ENCODE measurements around the gene ADCY5.

- no peak for TF ChIP-seq CTCF (IDR thresholded peaks at IDR 0.05)
- TF ChIP-seq POLR2A (IDR thresholded peaks at IDR 0.05) = no peak
- no peak for TF ChIP-seq POLR2AphosphoS5 (IDR thresholded peaks at IDR 0.05)
Measured at GRCh38 chr3:123295171-123295900, 153.6 kb downstream of the ADCY5 start.

All from prostate gland (tissue), 2 donors.